ENCODE results near the gene TMA7B.
A peak's percentile ranks its signal among the peaks of the same experiment; 100 is the strongest.

The TMA7B gene

GRCh38 chr22:39932166-39932565, 28.0 kb upstream of the TMA7B start:
- H3K36me3 ChIP-seq (ENCODE audit: control insufficient read depth, low read length): no peaks in the 10 kb centered on the region
- H3K4me2 ChIP-seq (ENCODE audit: low read length): no peak overlapping the region
- no peaks in the 10 kb centered on the region for H3K9me2 ChIP-seq (replicated peaks; ENCODE audit: control insufficient read depth, low read length)
- H3K9me3 ChIP-seq (ENCODE audit: control insufficient read depth, insufficient read depth, low read length): no peaks in the 10 kb centered on the region
- no peaks in the 10 kb centered on the region for H3K79me2 ChIP-seq (ENCODE audit: control insufficient read depth, low read length)
- H4K20me1 ChIP-seq (ENCODE audit: control insufficient read depth, insufficient read depth, low read depth, low read length): no peaks in the 10 kb centered on the region
- no peaks in the 10 kb centered on the region for H3F3A ChIP-seq (ENCODE audit: control insufficient read depth, insufficient read depth)
- no peaks in the 10 kb centered on the region for H3K4me1 ChIP-seq (ENCODE audit: control insufficient read depth, low read length)
- no peak overlapping the region for H3K4me3 ChIP-seq (ENCODE audit: low read length)
- no peak for TF ChIP-seq CTCF (IDR thresholded peaks at IDR 0.05; ENCODE audit: low read depth, low read length, poor library complexity, severe bottlenecking)
- no peak for TF ChIP-seq EZH2phosphoT487 (IDR thresholded peaks at IDR 0.05; ENCODE audit: borderline replicate concordance, low read length)
- peaks cover 66% of the 10 kb centered on the region for H3K27me3 ChIP-seq (ENCODE audit: control insufficient read depth, low read length)
- no peak overlapping the region for H3K27ac ChIP-seq (ENCODE audit: low read depth, low read length)

- H3K9me2 ChIP-seq (replicated peaks; ENCODE audit: control insufficient read depth, low read length): no peaks in the 10 kb centered on the region
- no peaks in the 10 kb centered on the region for H3K79me2 ChIP-seq (ENCODE audit: control insufficient read depth, low read length)
- H3K9me3 ChIP-seq (ENCODE audit: control insufficient read depth, insufficient read depth, low read length): no peaks in the 10 kb centered on the region
- H3K27me3 ChIP-seq (ENCODE audit: control insufficient read depth, low read length): peaks cover 73% of the 10 kb centered on the region
- no peaks in the 10 kb centered on the region for H3K4me1 ChIP-seq (ENCODE audit: control insufficient read depth, low read length)
- H3K4me3 ChIP-seq (ENCODE audit: low read length): no peak overlapping the region
- H3K27ac ChIP-seq (ENCODE audit: low read depth, low read length): no peak overlapping the region
- H3K4me2 ChIP-seq (ENCODE audit: low read length): no peak overlapping the region
- no peaks in the 10 kb centered on the region for H3K36me3 ChIP-seq (ENCODE audit: control insufficient read depth, low read length)
- no peaks in the 10 kb centered on the region for H4K20me1 ChIP-seq (ENCODE audit: control insufficient read depth, insufficient read depth, low read depth, low read length)
- TF ChIP-seq EZH2phosphoT487 (IDR thresholded peaks at IDR 0.05; ENCODE audit: borderline replicate concordance, low read length) (no peak), CTCF (IDR thresholded peaks at IDR 0.05; ENCODE audit: low read depth, low read length, poor library complexity, severe bottlenecking) (peak; percentile 78)
- no peaks in the 10 kb centered on the region for H3F3A ChIP-seq (ENCODE audit: control insufficient read depth, insufficient read depth)
These were observed 27.1 kb upstream of the TMA7B start for GRCh38 chr22:39932918-39933649.

DNA sequence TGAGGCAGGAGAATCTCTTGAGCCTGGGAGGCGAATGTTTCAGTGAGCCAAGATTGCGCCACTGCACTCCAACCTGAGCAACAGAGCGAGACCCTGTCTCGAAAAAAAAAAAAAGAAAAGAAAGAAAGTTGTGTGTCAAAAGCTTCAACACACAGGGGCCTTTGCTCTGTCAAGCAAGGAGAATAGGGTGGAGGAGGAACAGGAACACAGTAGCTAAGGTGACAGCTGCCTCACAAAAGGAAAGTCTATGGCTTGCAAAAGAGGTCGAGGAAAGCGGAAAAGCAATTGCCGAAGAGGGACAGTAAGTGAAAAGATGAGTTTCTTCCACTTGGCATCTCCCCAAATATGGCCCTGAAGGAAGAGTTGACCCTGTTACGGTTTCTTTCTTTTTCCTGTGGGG, 26.5 kb upstream of the TMA7B start:
- H3K27ac ChIP-seq (ENCODE audit: low read depth, low read length): no peak overlapping the region
- H3K4me3 ChIP-seq (ENCODE audit: low read length): no peak overlapping the region
- H3K27me3 ChIP-seq (ENCODE audit: control insufficient read depth, low read length): peaks cover 73% of the 10 kb centered on the region
- no peaks in the 10 kb centered on the region for H3K79me2 ChIP-seq (ENCODE audit: control insufficient read depth, low read length)
- no peaks in the 10 kb centered on the region for H3F3A ChIP-seq (ENCODE audit: control insufficient read depth, insufficient read depth)
- no peak overlapping the region for H3K4me2 ChIP-seq (ENCODE audit: low read length)
- H4K20me1 ChIP-seq (ENCODE audit: control insufficient read depth, insufficient read depth, low read depth, low read length): no peaks in the 10 kb centered on the region
- H3K36me3 ChIP-seq (ENCODE audit: control insufficient read depth, low read length): no peaks in the 10 kb centered on the region
- no peaks in the 10 kb centered on the region for H3K9me2 ChIP-seq (replicated peaks; ENCODE audit: control insufficient read depth, low read length)
- TF ChIP-seq CTCF (IDR thresholded peaks at IDR 0.05; ENCODE audit: low read depth, low read length, poor library complexity, severe bottlenecking) (no peak), EZH2phosphoT487 (IDR thresholded peaks at IDR 0.05; ENCODE audit: borderline replicate concordance, low read length) (no peak)
- H3K9me3 ChIP-seq (ENCODE audit: control insufficient read depth, insufficient read depth, low read length): no peaks in the 10 kb centered on the region
- H3K4me1 ChIP-seq (ENCODE audit: control insufficient read depth, low read length): no peaks in the 10 kb centered on the region
